ENCODE results near the gene SFXN5. TPM values are rescaled to one million over a fixed set of nuclear protein-coding genes. Genes with fewer than 3 reads are reported as not detected.

Gene SFXN5
- total and polyA plus RNA-seq, 2 donors (not counting 3 experiments of a cell fraction or from before 2014, with no cell fraction given): 18.7 to 28.6 TPM

DNA sequence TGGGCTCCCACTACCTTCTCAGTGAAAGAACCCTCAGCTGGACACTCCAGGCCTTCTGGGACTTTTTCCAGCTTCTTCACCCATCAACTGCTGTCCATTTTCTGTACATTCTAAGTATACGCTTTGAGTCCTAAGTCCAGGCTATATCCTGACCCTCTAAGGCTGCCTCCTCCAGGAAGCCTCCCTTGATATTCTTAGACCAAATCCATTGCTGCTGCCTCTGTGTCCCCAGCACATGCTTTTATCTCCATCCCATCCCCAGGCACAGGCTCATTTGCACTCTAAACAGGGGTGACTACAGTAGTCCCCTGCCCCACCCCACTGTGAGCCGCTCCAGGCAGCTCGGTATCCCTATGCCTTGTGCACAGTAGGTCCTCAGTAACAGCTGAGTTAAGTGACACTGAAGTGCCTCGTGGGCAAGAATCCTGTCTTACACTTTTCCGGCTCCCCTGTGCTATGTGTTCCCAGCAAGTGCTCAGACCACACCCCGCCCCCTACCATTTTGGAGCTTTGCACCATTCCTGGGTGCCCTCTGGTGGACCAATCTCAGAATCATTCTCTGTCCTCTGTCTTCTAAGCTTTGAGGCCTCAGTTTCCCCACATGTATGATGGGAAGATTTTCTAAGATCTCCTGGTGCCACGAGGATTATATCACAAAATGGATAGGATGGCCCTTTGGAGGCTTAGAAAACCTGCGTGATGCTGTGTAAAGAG is 119.2 kb downstream of the SFXN5 start:
- no peak for FAIRE-seq
- Histone ChIP-seq H3K9ac (replicated peaks; ENCODE audit: extremely low read depth, insufficient read depth, low read length) (no peak overlapping the region), H3K4me1 (ENCODE audit: control insufficient read depth, extremely low read depth, insufficient read depth, low read length) (no peaks in the 10 kb centered on the region), H3K9me3 (replicated peaks; ENCODE audit: control insufficient read depth, insufficient read depth, low read length) (no peaks in the 10 kb centered on the region), H3K27ac (ENCODE audit: insufficient read depth, low read depth, low read length) (no peak overlapping the region), H3K79me2 (ENCODE audit: control insufficient read depth, insufficient read depth, low read length) (no peaks in the 10 kb centered on the region), H3K27me3 (ENCODE audit: control insufficient read depth in 2 of 2, insufficient read depth in 2 of 2, low read length in 2 of 2) (no peaks in the 10 kb centered on the region), H3K4me2 (ENCODE audit: insufficient read depth, low read length) (no peak overlapping the region), H3K9me1 (replicated peaks; ENCODE audit: control insufficient read depth, extremely low read depth, insufficient read depth, low read length) (no peaks in the 10 kb centered on the region), H3K36me3 (ENCODE audit: control insufficient read depth in 2 of 2, extremely low read depth in 1 of 2, insufficient read depth in 2 of 2, low read length in 2 of 2) (no peaks in the 10 kb centered on the region), H4K20me1 (replicated peaks; ENCODE audit: control insufficient read depth, extremely low read depth, insufficient read depth, low read length) (no peaks in the 10 kb centered on the region), H3K4me3 (replicated peaks in 1 of 3; ENCODE audit: insufficient read depth in 1 of 3, low read depth in 1 of 3, low read length in 3 of 3) (no peak overlapping the region), H2AFZ (ENCODE audit: low read depth, low read length) (no peak overlapping the region)
- intact Hi-C loops (cut with micrococcal nuclease) (no loop called here), dilution Hi-C loops (cut with MboI; ENCODE audit: extremely low pct_ligation_motif_present, low sequenced_read_pairs) (no loop called here)
- no TSS peak for BruUV-seq (replicated peaks)
- no peak for DNase-seq (ENCODE audit: low read depth, low spot score)
- TF ChIP-seq EZH2 (IDR thresholded peaks at IDR 0.05; ENCODE audit: borderline replicate concordance, low read depth, low read length, severe bottlenecking) (no peak), FOS (IDR thresholded peaks at IDR 0.05; ENCODE audit: borderline replicate concordance, insufficient read depth, low read length) (no peak), POLR2AphosphoS5 (IDR thresholded peaks at IDR 0.05; ENCODE audit: insufficient read depth, low read depth, low read length) (no peak), MYC (IDR thresholded peaks at IDR 0.05; ENCODE audit: low read depth, low read length) (no peak), JUN (IDR thresholded peaks at IDR 0.05; ENCODE audit: borderline replicate concordance, insufficient read depth, insufficient read length, low read depth) (no peak), POLR2A (IDR thresholded peaks at IDR 0.05; ENCODE audit: low read depth, low read length) (no peak), GATA2 (IDR thresholded peaks at IDR 0.05; ENCODE audit: insufficient read depth, insufficient read length, low read depth, low read length) (no peak)
- TF ChIP-seq, protein P1, sequence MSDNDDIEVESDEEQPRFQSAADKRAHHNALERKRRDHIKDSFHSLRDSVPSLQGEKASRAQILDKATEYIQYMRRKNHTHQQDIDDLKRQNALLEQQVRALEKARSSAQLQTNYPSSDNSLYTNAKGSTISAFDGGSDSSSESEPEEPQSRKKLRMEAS (IDR thresholded peaks at IDR 0.05; ENCODE audit: insufficient read depth, insufficient read length): no peak
- TF ChIP-seq, protein P2, sequence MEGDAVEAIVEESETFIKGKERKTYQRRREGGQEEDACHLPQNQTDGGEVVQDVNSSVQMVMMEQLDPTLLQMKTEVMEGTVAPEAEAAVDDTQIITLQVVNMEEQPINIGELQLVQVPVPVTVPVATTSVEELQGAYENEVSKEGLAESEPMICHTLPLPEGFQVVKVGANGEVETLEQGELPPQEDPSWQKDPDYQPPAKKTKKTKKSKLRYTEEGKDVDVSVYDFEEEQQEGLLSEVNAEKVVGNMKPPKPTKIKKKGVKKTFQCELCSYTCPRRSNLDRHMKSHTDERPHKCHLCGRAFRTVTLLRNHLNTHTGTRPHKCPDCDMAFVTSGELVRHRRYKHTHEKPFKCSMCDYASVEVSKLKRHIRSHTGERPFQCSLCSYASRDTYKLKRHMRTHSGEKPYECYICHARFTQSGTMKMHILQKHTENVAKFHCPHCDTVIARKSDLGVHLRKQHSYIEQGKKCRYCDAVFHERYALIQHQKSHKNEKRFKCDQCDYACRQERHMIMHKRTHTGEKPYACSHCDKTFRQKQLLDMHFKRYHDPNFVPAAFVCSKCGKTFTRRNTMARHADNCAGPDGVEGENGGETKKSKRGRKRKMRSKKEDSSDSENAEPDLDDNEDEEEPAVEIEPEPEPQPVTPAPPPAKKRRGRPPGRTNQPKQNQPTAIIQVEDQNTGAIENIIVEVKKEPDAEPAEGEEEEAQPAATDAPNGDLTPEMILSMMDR (IDR thresholded peaks at IDR 0.05; ENCODE audit: extremely low read depth in 1 of 2, insufficient read depth in 1 of 2, low read depth in 1 of 2, low read length in 2 of 2): no peak
- POLR2A ChIA-PET: no interaction called here
- CTCF ChIA-PET: interaction anchor here (0.9 to 1.2 kb wide), 3 partner anchors 22 to 60 kb away, joined by 3 to 5 read pairs (median 5); no protein-coding TSS in a partner anchor
